Measurements from ENCODE around the gene SAPCD1.

Gene SAPCD1

GRCh38 chr6:31750411-31751022 is 11.9 kb upstream of the SAPCD1 start:
- DNase-seq (ENCODE audit: low read depth), result no peak

- DNase-seq (ENCODE audit: low read depth), result no peak
Observed at GRCh38 chr6:31752739-31753319, 9.6 kb upstream of the SAPCD1 start.

GRCh38 chr6:31758281-31758680 is 4.2 kb upstream of the SAPCD1 start:
- no peak for DNase-seq (ENCODE audit: low read depth)

GRCh38 chr6:31760790-31761189 is 1.7 kb upstream of the SAPCD1 start:
- DNase-seq (ENCODE audit: low read depth), result no peak

- DNase-seq (ENCODE audit: low read depth), result no peak
Observed at GRCh38 chr6:31761343-31761742, 1.1 kb upstream of the SAPCD1 start.

GRCh38 chr6:31762878-31763618 is 592 bp downstream of the SAPCD1 start:
- DNase-seq (ENCODE audit: low read depth), result no peak

- no peak for DNase-seq (ENCODE audit: low read depth)
Observed at GRCh38 chr6:31763619-31763940, 1.1 kb downstream of the SAPCD1 start.

GRCh38 chr6:31764198-31764597 is 1.7 kb downstream of the SAPCD1 start:
- DNase-seq (ENCODE audit: low read depth), result no peak

GRCh38 chr6:31765559-31765909 is 3.1 kb downstream of the SAPCD1 start:
- no peak for DNase-seq (ENCODE audit: low read depth)

- no peak for DNase-seq (ENCODE audit: low read depth)
Observed at GRCh38 chr6:31765910-31766794, 3.7 kb downstream of the SAPCD1 start.

- no peak for DNase-seq (ENCODE audit: low read depth)
Observed at GRCh38 chr6:31767096-31767645, 4.7 kb downstream of the SAPCD1 start.

- DNase-seq (ENCODE audit: low read depth), result no peak
Observed at GRCh38 chr6:31768363-31769257, 6.2 kb downstream of the SAPCD1 start.

GRCh38 chr6:31769684-31770371 is 7.4 kb downstream of the SAPCD1 start:
- peak; percentile 66 for DNase-seq (ENCODE audit: low read depth)

- no peak for DNase-seq (ENCODE audit: low read depth)
Observed at GRCh38 chr6:31770860-31771259, 8.4 kb downstream of the SAPCD1 start.

- no peak for DNase-seq (ENCODE audit: low read depth)
Observed at GRCh38 chr6:31771992-31772358, 9.5 kb downstream of the SAPCD1 start.

GRCh38 chr6:31775184-31775583 is 12.7 kb downstream of the SAPCD1 start:
- DNase-seq (ENCODE audit: low read depth), result no peak

GRCh38 chr6:31775633-31776484 is 13.4 kb downstream of the SAPCD1 start:
- DNase-seq (ENCODE audit: low read depth), result no peak

GRCh38 chr6:31776485-31776988 is 14.1 kb downstream of the SAPCD1 start:
- no peak for DNase-seq (ENCODE audit: low read depth)

GRCh38 chr6:31776989-31777666 is 14.7 kb downstream of the SAPCD1 start, which contains the start of gene VWA7:
Gene VWA7, minus strand, starts transcription at chr6:31777328. Its CDS starts 549 bp downstream, at chr6:31776779.
- peak; percentile 74 for DNase-seq (ENCODE audit: low read depth)

All from stimulated activated CD8-positive, alpha-beta memory T cell treated with anti-CD3 and anti-CD28 coated beads, Interleukin-4, amount 100 ng/mL, for 24 hours (primary cell).